ENCODE results near the gene ADGRG1.

DNA sequence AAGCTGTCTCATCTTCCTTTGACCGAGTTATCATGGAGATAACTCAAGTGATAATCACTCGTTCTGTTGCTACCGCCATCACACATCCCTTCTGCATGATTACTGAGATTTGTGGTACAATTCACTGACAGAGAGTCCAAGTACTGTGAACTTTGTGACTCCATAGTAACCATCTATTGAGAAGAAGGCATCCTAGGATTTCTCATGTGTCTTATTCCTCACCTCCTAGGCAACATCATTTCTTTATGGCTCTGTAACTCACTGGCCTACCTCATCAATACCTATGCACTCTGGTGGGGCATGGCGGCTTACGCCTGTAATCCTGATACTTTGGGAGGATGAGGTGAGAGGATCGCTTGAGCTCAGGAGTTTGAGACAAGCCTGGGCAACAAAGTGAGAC is 85.6 kb downstream of the ADGRG1 start:
- TF ChIP-seq EZH2 (IDR thresholded peaks at IDR 0.05; ENCODE audit: borderline replicate concordance) (no peak), EZH2phosphoT487 (IDR thresholded peaks at IDR 0.05; ENCODE audit: low read depth, severe bottlenecking, unreplicated experiment) (no peak)
